Muscle layer of colon (tissue), 2 donors: ENCODE measurements around the gene TTPAL.

Experiments
- H3K27ac ChIP-seq: one replicate; pipeline ENCODE4 v1.7.0; 2013; ENCODE audit warnings: low read depth, mild to moderate bottlenecking, low read length, moderate library complexity
- H3K27me3 ChIP-seq, 2 donors: one replicate each; pipeline ENCODE4 v1.7.0; 2013; ENCODE audit warnings: low read length in 2 of 2, mild to moderate bottlenecking in 2 of 2; ENCODE audit not compliant: insufficient read depth in 2 of 2, control insufficient read depth in 1 of 2
- H3K36me3 ChIP-seq: one replicate; pipeline ENCODE4 v1.7.0; 2013; ENCODE audit warnings: mild to moderate bottlenecking, low read length; ENCODE audit not compliant: insufficient read depth
- H3K4me1 ChIP-seq: one replicate; pipeline ENCODE4 v1.7.0; 2013; ENCODE audit warnings: mild to moderate bottlenecking, low read length; ENCODE audit not compliant: insufficient read depth
- H3K4me3 ChIP-seq, 2 donors: one replicate each; pipeline ENCODE4 v1.7.0; 2013; ENCODE audit warnings: low read length in 2 of 2, low read depth in 1 of 2, mild to moderate bottlenecking in 1 of 2, moderate library complexity in 1 of 2
- H3K9ac ChIP-seq: one replicate; pipeline ENCODE4 v1.7.0; 2013; ENCODE audit warnings: low read length
- H3K9me3 ChIP-seq: one replicate; pipeline ENCODE4 v1.7.0; 2013; ENCODE audit warnings: mild to moderate bottlenecking, low read length
- donor health status: abdominal sarcoma.
- donor health status: Adenocarcinoma of cecum.

TTPAL gene

DNA sequence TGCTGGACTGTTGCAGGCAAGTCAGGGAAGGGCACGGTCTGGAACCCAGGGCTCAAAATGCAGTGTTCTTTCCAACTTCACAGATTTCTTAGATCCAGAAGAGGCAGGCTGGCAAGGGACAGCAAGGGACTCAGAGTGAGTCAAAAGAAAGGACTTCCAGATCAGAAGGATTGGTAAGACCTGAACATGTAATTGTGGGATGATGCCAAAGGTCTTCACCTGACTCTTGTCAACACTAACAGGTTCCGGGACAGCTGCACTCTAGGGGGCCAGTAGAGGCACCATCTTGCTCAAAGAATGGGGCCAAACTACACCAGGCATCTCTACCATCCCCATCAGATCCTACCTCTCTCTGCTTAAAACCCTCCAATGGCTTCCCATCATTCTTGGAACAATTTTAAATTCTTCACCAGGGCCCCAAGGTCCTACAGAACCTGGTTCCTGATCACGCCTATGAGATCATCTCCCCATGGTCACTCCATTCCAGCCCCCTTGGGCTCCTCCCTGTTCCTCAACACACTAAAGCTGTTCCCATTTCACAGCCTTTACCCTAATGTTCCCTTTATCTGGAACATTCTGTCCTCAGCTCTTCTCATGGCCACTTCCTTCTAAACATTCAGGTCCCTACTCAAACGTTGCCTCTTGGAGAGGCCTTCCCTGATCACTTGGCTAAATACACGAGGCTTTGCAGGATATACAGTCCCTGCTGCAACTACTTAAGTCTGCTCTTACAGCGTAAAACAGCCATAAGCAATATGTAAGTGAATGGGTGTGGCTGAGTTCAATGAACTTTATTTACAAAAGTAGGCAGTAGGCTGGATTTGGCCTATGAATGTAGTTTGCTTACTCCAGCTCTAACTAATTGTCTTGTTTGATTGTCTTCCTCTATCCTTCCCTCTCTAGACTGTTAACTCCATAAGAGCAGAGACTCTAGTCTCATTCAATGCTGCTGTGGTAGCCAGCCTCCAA is 29.6 kb upstream of the TTPAL start:
- Histone ChIP-seq H3K36me3 (no peaks in the 10 kb centered on the region), H3K9ac (no peak overlapping the region), H3K9me3 (no peaks in the 10 kb centered on the region), H3K27ac (no peak overlapping the region), H3K4me3 (no peak overlapping the region), H3K4me1 (no peaks in the 10 kb centered on the region), H3K27me3 (no peaks in the 10 kb centered on the region)

DNA sequence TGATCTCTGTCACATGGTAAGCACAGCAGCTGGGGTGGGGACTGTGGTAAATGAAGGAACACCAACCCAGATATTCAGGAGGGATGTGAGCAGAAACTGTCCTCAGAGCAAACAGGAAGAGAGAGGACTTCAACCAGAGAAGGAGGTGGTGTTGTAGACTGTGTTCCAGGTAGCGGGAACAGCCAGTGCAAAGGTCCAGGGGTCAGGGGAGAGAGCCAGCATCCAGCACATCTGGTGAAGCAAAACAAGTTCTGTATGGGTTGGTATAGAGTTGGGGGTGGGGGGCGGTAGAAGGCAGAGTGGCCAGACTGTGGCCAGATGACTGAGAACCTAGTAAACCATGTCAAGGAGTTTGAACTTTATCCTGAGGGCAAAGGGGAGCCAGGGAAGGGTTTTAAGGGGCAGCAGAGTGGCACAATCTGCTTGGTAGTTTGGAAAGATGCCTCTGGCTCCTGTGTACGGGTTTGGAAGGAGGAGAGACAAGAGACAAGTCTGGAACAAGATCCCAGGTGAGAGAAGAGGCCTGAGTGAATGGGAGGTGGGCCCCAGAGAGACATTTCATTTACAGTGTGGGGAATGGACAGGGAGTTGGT is 27.8 kb upstream of the TTPAL start:
- Histone ChIP-seq H3K9me3 (no peaks in the 10 kb centered on the region), H3K9ac (no peak overlapping the region), H3K4me1 (no peaks in the 10 kb centered on the region), H3K27ac (no peak overlapping the region), H3K27me3 (no peaks in the 10 kb centered on the region), H3K4me3 (no peak overlapping the region), H3K36me3 (no peaks in the 10 kb centered on the region)

DNA sequence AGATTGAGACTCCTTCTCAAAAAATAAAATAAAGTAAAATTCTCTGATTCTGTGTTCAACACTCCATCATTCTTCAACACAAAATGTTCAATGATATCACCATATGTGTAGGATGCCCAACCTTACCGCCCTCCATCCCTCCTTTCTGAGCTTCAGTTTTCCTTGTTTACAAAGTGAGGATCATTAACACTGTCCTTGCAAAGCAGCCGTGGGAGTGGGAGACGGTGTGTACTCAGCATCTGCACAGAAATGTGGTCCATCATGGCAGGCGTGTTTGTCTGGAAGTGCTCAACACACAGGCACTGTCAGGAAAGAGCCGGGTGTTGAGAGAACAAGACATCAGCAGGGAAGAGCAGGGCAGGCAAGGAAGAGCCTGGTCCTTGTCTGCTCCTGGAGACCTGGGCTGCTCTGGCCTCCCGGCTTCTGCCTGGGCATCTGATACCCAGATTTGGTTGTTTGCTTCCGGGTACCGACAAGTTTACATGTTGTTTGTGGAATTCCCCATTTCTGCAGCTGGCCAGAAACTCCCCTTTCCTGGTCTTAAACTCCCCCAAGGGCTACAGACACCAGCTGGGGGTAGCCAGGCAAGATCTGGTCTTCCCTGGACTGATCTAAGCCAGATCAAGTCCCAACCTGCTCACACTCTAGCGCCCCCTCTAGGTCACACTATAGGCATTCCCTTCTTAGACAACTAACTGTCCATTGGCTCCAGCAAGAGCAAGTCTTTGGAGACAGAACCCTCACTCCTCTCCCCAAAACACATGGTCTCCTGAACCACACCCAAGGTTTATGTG is 26.7 kb upstream of the TTPAL start:
- H3K36me3 ChIP-seq: no peaks in the 10 kb centered on the region
- H3K4me1 ChIP-seq: no peaks in the 10 kb centered on the region
- no peak overlapping the region for H3K27ac ChIP-seq
- H3K27me3 ChIP-seq: no peaks in the 10 kb centered on the region
- H3K4me3 ChIP-seq: no peak overlapping the region
- H3K9ac ChIP-seq: no peak overlapping the region
- no peaks in the 10 kb centered on the region for H3K9me3 ChIP-seq

DNA sequence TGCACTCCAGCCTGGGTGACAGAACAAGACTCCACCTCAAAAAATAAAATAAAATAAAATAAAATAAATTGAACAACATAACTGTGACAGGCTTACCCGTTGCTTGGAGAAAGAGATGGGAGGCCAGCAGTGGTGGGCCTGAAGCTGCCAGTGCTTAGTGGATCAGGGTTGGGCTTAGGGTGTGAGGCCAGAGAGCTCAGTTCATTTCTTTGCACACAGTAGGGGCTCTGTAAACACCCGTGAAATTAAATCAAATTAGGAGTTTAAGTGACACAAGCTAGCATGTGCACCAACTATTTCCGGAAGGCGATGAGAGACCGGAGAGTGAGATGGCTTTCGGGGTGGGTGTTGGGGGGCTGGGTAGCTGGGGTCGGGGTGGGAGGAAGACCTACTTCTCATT is 25.8 kb upstream of the TTPAL start:
- no peaks in the 10 kb centered on the region for H3K36me3 ChIP-seq
- no peak overlapping the region for H3K9ac ChIP-seq
- H3K4me3 ChIP-seq: no peak overlapping the region
- H3K9me3 ChIP-seq: no peaks in the 10 kb centered on the region
- no peak overlapping the region for H3K27ac ChIP-seq
- no peaks in the 10 kb centered on the region for H3K4me1 ChIP-seq
- H3K27me3 ChIP-seq: no peaks in the 10 kb centered on the region

DNA sequence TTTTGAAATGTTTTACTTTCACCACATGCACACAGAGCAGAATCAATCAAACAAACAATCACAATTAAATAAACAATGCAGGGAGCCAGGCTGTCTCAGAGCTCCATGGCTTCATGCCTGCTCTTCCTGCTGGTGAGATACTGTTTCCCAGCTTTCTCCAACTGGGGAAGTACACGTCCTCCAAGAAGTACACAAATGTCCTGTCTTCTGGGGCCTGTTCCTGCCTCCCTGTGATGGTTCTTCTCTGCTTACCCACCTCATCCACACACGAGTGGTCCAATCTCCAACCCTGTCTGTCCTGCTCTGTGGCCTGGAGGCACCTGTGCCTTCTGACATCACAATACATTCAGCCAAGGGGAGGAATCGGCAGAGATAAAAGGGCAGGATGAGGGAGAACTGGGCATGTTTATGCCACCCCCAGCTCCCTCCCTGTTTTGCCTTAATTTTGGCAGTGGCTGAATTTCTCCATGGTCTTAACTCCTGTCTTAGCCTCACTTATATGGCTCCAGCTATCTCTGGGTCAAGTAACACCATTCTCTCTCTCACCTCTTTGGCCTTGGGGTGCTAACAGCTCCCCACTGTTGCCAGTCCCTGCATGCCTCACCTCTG is 25.3 kb upstream of the TTPAL start:
- no peaks in the 10 kb centered on the region for H3K36me3 ChIP-seq
- no peaks in the 10 kb centered on the region for H3K9me3 ChIP-seq
- H3K27ac ChIP-seq: no peak overlapping the region
- H3K4me1 ChIP-seq: no peaks in the 10 kb centered on the region
- H3K4me3 ChIP-seq: no peak overlapping the region
- no peak overlapping the region for H3K9ac ChIP-seq
- H3K27me3 ChIP-seq: no peaks in the 10 kb centered on the region

DNA sequence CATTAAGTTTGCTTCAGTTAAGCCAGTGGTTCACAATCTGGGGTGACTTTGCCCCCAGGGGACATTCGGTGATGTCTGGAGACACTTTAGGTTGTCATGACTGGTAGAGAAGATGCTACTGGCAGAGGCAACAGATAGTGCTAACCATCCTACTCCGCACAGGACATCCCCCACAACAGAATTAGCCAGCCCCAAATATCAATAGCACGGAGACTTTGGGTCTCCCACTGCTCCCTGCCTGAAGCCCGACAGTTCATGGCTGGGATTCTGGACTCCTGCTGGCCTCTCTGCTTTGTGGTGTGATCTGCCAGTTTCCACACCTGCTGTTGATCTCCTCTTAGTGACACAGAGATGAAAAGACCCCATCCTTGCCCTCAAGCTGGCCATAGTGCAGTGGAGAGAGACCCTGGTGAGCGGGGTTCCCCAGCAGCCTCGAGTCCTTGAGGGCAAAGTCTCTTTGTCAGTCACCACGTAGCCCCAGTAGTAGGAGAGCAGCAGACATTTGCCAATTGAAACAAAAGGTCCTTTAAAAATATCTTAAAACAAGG is 24.7 kb upstream of the TTPAL start:
- Histone ChIP-seq H3K27ac (no peak overlapping the region), H3K9ac (no peak overlapping the region), H3K36me3 (no peaks in the 10 kb centered on the region), H3K27me3 (no peaks in the 10 kb centered on the region), H3K4me1 (no peaks in the 10 kb centered on the region), H3K9me3 (no peaks in the 10 kb centered on the region), H3K4me3 (no peak overlapping the region)

DNA sequence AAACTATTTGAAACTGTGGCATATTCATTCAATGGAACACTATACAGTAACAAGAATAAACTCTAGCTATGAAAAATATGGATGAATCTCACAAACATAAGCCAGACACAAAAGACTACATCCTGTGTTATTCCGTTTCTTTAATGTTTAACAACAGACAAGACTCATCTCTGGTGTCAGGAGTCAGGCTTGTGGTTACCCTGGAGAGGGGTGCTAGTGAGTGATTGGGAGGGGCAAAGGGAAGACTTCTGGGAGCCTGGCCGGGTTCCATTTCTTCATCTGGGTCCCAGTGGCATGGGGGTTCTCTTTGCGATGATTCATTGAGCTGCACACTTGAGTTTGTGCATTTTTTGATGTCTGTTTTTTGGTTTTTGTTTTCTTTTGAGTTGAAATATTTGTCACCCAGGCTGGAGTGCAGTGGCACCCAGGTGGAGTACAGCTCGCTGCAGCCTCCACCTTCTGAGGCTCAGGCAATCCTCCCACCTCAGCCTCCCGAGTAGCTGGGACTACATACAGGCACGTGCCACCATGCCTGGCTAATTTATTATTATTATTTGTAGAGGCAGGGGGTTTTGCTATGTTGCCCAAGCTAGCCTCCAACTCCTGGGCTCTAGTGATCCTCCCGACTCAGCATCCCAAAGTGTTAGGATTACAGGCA is 21.2 kb upstream of the TTPAL start:
- H3K4me1 ChIP-seq: no peaks in the 10 kb centered on the region
- no peak overlapping the region for H3K4me3 ChIP-seq
- H3K36me3 ChIP-seq: no peaks in the 10 kb centered on the region
- no peak overlapping the region for H3K9ac ChIP-seq
- no peak overlapping the region for H3K27ac ChIP-seq
- H3K9me3 ChIP-seq: no peaks in the 10 kb centered on the region
- H3K27me3 ChIP-seq: no peaks in the 10 kb centered on the region

DNA sequence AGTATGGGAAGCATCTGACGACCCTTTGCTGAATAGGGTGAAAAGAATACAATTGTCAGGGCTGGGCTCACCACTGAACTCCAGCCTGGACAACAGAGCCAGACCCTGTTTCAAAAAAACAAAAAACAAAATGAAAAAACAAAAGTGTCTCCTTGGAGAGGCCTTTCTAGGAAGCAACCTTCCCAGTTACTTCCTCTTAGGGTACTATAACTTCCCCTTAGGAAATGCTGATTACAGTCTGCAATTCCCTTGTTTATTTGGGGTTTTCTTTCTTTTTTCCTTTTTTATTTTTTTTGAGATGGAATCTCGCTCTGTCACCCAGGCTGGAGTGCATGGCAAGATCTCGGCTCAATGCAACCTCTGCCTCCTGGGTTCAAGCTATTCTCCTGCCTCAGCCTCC is 20.5 kb upstream of the TTPAL start:
- no peak overlapping the region for H3K4me3 ChIP-seq
- H3K36me3 ChIP-seq: no peaks in the 10 kb centered on the region
- H3K4me1 ChIP-seq: no peaks in the 10 kb centered on the region
- H3K9ac ChIP-seq: no peak overlapping the region
- no peak overlapping the region for H3K27ac ChIP-seq
- H3K9me3 ChIP-seq: no peaks in the 10 kb centered on the region
- H3K27me3 ChIP-seq: no peaks in the 10 kb centered on the region

DNA sequence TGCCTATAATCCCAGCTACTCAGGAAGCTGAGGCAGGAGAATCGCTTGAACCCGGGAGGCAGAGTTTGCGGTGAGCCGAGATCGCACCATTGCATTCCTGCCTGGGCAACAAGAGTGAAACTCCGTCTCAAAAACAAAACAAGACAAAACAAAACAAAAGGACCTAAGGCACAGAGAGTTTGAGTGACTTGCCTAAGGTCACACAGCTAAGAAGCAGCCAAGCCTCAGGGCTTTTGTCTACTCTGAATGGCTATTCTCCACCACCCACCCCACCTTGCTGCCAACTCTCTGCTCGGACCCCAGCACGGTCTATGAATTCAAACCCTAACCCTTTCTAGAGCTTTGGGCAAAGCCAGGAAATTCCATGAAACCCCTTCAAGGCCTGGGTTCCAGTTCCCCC is 19.1 kb upstream of the TTPAL start:
- H3K27me3 ChIP-seq: no peaks in the 10 kb centered on the region
- H3K27ac ChIP-seq: no peak overlapping the region
- no peaks in the 10 kb centered on the region for H3K4me1 ChIP-seq
- H3K9ac ChIP-seq: no peak overlapping the region
- no peaks in the 10 kb centered on the region for H3K9me3 ChIP-seq
- no peak overlapping the region for H3K4me3 ChIP-seq
- H3K36me3 ChIP-seq: no peaks in the 10 kb centered on the region

DNA sequence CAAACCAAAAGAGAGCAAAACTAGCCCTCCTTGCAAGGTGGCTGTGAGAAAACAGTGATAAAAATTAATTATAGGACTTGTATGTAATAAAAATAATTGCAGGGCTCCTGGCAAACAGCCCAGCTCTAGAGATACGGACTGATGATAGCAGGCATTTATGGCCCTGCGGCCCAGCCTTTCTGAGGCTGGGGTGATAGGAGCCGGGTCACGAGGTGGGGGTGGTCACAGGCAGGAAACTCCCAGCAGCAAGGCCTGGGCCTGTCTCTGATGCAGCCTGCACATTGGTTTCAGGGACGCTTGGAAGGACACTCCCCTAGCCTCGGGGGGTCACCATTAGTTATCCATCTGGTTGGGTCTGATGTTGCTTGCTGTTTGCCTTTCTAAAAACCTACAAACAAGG is 18.7 kb upstream of the TTPAL start:
- H3K27ac ChIP-seq: no peak overlapping the region
- H3K4me3 ChIP-seq: no peak overlapping the region
- H3K27me3 ChIP-seq: no peaks in the 10 kb centered on the region
- no peak overlapping the region for H3K9ac ChIP-seq
- H3K9me3 ChIP-seq: no peaks in the 10 kb centered on the region
- no peaks in the 10 kb centered on the region for H3K36me3 ChIP-seq
- no peaks in the 10 kb centered on the region for H3K4me1 ChIP-seq
